Stimulated activated CD8-positive, alpha-beta memory T cell treated with anti-CD3 and anti-CD28 coated beads, Interleukin-7, amount 100 ng/mL, for 1 hour (primary cell): ENCODE data around the gene NRG3.

Source experiments
- DNase-seq, 2 donors: peaks; one replicate each; pipeline ENCODE4 v3.0.0-alpha.2; 2020; ENCODE audit warnings: low read depth in 2 of 2

Gene NRG3

DNA sequence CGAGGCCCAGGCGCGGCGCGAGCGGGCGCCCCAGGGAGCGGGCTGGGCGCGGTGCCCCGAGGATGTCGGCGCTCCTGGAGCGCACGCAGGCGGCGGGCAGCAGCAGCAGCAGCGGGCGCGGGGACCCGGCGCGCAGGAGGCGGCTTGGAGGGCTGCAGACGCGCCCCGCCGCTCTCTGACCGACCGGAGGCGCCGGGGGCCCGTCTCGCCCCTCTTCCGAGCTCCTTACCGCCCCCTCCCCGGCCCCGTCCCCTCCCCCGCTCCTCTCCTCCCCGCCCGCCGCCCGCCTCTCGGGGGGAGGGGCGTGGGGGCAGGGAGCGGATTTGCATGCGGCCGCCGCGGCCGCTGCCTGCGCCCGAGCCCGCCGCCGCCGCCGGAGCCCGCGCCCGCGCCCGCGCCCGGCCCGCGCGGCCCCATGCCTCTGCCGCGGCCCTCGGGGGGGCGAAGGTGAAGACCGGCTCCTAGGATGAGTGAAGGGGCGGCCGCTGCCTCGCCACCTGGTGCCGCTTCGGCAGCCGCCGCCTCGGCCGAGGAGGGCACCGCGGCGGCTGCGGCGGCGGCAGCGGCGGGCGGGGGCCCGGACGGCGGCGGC is at the start of gene NRG3:
NRG3 (plus strand) TSS at position 320 of the 592 bp plus-strand sequence.
- DNase-seq: no peak

DNA sequence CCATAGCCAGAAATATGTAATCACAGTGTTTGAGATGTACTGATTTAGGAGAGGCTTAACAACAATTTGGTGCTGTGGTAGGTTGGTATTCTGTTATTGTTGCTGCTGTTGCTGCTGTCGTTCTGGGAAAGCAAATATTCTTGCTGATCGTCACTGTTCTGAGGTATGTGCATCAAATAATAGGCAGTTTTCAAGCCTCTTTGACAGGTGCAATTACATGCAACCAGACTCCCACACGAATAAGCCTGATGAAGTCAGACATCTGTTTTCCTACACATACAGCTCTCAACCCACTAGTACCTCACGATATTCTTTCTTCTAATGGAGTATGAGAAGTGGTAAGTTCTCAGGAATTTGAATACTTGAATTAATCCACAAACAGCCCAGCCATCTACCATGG is 46.7 kb upstream of the NRG3 start:
- no peak for DNase-seq

DNA sequence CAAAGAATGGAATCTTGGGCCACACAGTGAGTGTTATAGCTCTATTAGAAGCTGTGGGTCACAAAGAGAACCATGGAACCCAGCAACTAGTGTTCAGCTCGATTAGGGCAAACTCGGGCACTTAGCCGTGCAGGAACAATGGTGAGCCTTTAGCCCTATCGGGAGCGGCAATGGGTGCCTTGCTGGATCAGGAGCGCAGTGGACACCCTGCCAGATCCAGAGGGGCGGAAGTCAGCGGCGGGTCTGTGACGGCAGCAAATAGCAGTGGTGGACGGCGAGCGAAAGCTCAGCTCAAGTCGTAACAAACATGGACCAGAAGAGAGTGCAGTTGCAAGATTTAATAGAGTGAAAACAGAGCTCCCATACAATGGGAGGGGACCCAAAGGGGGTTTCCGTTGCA is 43.9 kb upstream of the NRG3 start:
- no peak for DNase-seq

DNA sequence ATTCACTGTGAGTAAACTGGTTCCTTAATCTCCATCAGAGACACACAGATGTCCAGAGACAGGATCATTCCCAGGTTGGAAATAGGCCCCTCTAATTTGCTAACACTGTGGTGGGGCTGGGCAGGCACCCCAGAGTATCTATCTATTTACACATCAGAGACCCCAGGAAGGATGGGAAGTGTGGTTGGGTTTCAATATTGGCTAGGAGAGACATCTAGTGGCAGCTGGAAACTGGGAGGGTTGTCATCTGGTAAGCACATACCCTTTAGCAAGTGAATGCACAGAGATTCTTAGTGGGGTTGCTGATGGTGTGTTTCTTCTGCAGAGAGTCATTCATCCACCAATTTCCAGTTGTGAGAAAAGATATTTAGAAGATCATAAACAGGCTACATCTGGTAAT is 36.0 kb upstream of the NRG3 start:
- no peak for DNase-seq

DNA sequence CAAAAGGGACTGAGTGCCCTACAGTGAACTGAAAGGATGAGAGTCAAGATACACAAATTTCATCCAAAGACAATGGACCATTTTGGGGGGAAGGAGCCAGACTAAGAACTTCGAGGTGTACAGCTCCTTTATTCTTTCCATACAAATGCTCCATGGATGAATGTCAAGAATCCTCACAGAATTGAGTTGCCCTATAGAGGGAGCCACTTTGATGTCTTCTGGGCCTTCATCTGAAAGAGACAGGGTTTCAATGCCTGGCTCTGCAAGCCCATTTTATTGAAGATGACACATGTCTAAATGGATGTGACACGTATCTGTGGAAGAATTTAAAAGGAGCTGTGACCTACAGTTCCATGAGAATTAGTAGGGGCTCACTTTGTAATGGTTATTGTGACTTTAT is 32.0 kb upstream of the NRG3 start:
- DNase-seq: no peak

DNA sequence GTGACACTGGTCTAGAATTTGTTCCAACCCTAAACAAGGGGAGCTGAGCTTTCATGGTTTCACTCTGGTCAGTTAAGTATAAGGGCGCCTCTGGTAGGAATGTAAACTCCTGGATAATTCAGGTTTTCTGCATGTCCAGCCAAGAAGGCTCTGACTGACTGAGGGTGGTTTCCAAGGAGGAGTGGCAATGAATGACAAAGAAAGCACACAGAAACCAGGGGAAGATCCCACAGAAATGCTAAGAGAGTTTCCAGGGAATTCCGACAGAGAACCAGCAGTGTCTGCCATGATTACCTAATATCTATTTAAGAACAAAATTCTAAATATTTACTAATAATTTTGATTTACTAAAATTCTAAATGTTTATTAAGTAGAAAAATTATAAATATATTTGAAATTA is 27.3 kb upstream of the NRG3 start:
- DNase-seq: no peak

DNA sequence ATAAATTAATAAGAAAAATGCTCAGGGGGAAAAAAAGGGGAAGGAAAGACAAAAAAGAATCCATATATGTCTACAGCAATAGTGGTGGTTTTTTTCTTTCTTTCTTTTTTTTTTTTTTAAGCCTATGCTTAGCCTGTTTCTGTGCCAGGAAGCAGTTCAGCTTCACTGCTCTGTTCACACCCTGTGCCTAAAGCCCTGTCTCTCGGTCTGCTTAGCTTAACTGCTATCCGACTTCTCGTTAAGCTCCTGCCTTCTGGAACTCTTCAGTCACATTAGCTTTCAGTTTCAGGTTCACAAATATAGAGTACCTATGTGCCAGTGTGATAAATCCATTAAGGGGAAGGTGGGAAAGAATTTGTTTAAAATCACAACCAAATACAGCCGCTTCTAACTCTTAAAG is 26.5 kb upstream of the NRG3 start:
- DNase-seq: no peak

DNA sequence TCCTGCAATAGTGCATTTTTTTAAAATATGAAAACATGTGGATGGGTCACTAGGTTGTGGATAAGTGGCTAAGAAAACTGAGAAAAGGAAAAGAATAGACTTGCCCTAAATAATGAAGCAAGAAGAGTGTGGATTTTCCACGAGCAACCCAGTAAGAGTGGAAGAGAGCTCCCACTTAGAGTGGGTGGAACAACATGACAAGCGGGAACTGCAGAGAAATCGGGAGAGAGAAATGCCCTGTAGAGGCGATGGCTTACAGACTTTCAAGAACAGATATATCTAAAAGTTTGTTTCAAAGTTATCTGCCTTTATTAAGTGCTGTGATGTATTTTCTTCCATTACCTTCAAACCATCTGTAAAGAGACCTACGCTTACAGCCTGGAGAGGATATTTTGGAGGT is 26.1 kb upstream of the NRG3 start:
- DNase-seq: no peak

DNA sequence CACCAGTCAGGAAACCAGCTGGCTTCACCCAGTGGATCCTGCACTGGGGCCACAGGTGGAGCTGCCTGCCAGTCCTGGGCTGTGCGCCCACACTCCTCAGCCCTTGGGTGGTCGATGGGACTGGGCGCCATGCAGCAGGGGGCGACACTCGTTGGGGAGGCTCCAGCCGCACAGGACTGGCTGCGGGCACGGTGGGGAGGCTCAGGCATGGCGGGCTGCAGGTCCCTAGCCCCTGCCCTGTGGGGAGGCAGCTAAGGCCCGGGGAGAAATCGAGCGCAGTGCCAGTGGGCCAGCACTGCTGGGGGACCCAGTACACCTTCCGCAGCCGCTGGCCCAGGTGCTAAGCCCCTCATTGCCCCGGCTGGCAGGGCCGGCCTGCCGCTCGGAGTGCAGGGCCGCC is 12.4 kb upstream of the NRG3 start:
- no peak for DNase-seq

DNA sequence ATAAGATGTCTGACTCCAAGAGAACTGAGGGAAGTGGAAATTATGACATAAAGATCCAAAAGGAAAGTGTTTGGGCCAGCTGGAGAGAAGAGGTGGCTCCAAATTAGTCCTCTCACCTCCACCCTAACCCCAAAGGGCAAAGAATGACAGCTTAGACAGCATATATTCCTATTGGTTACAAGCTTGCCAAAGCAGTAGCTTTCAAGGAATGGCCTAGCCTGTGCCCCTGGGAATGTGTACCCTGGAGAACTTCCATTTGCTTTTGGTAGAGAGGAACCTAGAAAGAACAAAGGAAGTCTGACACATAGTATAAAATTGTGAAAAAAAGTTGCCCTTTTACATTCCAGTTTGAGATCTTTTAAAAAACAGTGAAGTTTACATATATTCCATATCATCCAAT is 11.2 kb upstream of the NRG3 start:
- no peak for DNase-seq

DNA sequence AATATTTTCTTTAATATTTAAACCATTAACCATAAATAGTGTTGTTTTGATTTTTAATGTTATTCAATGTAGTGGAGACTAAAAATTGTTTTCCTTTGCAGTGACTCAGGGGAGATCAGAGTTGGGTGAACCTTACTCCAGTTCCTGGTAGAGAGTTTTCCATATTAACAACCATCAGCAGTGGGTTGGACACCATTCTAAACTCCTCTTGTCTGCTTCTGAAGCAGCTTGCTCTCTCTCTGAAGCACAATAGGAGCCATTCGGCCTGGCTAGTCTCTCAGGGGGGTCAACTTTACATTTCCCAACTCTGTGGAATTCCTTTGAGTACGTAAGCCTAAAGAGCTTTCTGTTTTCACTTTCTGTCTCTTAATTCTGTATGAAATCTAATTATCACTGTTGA is 9.4 kb upstream of the NRG3 start:
- DNase-seq: no peak

DNA sequence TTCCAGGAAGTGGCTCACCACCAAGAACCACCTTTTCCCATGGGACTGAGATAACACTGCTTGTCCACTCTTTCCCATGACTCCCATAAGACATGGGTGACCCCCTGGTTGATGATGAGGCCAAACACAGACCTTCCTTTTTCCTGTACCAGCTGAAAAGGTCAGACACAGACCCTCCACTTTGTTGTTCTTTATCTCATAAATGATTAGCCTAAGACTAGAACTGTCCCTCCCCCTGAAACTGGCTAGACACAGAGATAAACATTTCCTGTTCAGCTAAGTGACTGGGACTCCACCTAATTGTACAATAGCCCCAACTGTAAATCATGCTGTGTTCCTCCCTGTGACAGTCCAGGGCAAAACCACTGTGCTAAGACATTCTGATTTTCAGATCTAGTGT is 8.2 kb upstream of the NRG3 start:
- no peak for DNase-seq

DNA sequence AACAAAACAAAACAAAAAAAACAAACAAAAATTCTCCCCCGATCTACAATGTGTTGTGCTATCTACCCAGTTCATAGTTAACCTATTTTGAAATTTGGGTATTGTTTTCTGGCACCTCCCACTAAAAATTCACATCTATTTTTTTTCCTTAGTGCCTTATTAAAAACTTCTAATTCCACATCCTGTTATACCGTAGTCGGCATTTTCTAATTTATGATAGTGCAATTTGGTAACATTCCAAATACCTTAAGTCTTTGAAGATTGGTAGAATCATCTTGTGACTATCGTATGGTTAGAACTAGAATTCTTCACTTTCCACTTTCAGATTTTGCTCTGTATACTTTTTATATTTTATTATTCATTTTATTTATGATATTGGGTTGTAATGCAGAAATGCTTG is 4.5 kb upstream of the NRG3 start:
- no peak for DNase-seq

DNA sequence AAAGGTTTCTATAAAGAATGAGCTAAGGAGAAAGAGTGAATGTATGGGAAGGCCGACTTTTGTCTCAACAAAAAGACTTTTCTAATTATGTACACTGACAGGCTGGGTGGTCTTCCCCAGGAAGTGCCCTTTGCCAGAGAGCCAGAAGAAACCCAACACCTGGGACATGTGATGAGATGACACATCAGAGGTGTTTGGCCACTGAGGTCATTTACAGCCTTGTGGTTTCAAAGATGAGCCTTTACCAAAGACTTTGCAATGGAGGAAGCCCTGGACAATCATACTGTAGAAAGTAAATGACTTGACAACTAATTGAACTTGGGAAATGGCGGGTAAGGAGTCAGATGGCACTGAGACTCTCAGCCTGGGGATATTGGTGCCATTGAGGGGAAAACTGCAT is 3.4 kb upstream of the NRG3 start:
- no peak for DNase-seq

DNA sequence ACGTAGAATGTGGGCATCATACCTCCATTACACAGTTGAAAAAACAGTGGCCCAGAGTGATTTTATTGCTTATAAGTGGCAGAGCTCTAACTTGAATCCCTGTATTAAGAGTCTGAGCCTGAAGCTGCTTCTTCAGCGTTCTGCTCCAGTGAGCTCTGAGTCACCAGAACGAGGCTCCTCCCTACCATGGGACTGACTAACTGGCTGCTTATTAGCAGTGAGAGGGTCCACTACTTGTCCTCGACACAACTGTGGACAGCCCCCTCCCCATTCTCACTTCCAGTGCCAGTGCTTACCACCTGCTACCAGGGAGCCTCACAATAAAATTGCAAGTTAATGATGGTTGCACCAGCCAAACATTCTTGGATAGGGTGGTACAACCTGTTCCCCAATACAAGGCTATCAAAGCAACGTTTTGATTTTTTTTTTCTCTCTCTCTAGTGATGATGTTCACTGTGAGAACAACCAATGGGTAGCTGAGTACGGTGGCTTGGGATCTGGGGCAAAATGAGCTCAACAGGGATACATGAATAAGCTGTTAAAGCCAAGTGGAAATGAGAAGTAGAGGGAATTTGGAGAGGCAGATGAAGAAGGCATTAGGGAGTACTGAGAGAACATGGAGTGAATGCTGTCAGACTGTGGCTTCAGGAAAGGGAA is 2.7 kb upstream of the NRG3 start:
- DNase-seq: no peak

DNA sequence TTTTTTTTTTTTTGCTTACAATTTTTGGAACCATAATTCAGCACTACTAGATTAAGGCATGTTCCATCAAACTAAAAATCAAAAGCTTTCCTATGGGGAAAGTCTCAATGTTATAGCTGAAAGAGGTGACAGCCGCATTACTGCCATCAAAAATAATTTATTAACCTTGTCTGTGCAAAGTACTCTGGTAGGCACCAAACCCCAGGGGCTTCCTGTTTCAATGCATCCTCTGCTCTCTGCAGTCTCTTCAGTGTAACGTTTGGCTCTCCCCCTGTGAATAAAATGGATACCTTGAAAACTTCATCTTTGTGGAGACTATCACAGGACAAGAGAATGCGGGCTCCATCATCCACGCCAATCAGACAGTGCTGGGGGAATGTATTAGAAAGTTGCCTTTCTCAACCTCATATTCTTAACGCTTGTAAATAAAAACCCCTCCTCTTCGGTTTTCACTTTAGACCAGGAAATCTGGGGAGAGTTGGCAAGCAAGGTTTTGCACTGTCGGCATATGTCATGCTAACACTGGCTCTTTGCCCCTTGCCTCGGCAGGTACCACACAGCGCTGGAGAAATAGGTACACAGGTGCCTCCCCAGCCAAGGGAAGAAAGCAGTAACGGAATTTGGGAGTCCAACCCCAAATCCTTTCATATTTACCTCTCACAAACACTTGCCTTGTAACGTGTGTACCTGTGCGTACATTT is 1.6 kb upstream of the NRG3 start:
- DNase-seq: no peak

DNA sequence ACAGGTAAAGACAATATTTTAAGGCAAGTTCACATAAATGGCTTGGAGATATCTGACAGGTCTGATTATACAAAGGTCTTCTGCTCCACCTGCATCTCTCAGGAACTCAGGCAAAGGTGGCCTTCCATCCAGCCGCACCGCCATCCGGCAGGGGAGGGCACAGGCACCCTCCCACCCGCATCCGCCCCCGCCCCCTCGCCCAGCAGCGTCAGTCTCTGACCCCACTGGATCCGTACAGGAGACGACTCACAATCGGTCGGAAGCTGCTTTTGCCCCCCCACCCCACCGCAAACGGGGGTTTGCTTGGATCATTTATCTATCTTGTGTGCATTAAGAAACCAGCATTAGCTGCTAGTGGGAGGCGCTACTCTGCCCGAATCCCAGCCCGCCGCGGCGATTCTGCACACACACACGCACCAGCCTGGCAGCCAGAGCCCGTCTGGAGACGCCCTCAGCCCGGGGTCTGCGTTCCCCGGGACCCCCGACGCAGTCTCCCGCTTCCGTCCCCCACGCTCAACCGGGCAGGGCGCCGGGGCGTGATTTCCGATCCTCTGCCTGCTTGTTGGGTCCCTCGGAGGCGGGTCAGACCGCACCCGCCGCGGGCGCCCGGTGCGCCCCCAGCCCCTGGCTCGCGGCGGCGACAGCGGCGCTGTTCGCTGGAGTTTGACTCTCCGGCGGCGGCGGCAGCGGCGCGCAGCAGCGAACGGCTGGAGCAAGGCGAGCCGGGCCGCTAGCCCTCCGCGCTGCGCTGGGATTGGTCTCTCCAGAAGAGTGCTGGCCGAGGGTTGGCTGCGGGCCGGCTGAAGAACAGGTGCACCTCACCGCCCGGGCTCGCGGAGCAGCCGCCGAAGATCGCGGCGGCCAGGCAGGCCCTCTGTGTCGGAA is 820 bp upstream of the NRG3 start:
- no peak for DNase-seq

DNA sequence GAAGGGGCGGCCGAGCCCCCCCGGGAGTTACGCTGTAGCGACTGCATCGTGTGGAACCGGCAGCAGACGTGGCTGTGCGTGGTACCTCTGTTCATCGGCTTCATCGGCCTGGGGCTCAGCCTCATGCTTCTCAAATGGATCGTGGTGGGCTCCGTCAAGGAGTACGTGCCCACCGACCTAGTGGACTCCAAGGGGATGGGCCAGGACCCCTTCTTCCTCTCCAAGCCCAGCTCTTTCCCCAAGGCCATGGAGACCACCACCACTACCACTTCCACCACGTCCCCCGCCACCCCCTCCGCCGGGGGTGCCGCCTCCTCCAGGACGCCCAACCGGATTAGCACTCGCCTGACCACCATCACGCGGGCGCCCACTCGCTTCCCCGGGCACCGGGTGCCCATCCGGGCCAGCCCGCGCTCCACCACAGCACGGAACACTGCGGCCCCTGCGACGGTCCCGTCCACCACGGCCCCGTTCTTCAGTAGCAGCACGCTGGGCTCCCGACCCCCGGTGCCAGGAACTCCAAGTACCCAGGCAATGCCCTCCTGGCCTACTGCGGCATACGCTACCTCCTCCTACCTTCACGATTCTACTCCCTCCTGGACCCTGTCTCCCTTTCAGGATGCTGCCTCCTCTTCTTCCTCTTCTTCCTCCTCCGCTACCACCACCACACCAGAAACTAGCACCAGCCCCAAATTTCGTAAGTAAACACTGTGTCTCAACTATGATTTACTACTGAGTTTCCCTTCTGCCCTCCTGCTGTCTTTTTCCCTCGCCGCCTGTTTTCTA is 666 bp downstream of the NRG3 start:
- DNase-seq: no peak

DNA sequence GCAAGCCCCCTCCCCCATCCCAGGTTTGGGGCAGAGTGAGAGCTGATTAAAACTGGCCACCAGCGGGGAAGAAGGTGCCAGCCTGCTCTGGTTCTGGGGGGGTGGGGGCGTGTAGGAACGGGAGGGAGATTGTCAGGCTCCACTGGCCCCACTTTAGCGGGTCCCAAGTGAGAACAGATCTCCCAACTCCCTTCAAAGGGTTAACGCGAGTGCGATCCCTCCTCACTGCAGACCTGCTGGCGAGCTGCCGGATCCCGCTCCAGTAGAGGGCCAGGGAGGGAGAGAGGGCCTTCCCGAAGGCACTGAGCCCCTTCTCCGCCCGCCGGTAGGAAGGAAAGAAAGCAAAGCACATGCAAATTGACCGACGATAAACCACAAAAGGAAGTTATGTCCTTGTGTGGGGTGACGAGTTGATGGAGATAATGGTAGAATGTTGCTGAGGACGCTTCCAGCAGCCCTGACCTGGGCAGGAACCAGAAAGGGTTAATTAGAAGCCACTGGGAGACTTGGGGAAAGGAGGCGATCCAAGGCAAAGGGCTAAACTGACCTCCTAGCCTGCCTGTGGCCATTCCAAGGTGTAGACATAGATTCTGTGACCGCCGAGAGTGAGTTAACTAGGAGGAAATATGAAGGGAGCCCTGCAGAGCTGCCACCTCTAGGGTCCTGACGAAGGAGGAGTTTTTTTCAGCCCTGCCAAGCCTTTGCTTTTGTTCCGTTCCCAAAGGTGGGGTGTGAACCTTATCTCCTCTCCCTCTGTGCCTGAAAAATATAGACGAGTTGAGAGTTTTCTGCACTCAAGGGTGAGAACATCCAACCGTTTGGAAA is 1.5 kb downstream of the NRG3 start:
- DNase-seq: no peak

DNA sequence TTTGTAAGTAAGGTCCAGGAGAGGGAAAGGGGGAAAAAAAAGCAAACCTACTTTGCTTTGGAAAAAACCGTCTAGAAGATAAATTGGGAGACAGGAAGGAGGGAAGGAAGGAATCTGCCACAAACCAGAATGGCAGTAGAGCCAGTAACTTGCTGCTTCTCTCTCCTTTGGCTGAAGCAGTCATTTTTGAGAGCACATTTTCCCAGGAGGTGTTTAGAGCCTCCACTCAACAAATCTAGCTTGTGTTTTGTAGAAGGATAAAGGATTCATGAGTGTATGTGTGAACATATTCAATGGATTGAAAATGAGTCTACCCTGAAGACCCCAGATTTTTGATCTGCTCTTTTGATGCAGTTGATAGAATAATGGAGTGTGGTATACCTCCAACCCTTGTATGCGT is 2.6 kb downstream of the NRG3 start:
- DNase-seq: no peak

DNA sequence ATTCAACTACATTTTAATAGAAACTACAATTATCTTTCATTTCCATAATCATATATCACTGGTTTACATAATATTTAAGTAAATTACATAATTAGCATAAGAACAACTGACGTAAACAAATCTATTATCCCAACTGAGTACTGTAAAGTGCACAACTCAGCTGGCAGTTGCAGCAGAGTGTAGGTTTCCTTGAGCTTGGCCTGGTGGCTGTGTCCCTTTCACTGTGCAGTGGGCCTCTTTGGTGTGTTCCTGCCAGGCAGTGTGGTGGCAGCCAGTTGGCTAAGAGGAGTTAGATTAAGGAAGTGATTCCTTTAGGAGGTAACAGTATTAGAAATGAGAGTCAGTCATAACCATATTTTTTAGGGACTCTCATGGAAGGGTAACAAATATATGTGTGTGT is 7.0 kb downstream of the NRG3 start:
- no peak for DNase-seq
